GM12873 (cell line): ENCODE results near the gene MDM4.

Experiments
- TF ChIP-seq, protein P1 (sequence below): IDR thresholded peaks from 2 replicates; pipeline ENCODE4 v1.5.1; 2012; ENCODE audit warnings: low read depth, mild to moderate bottlenecking, moderate library complexity, low read length, control low read depth; ENCODE audit not compliant: insufficient read depth; ENCODE audit errors: missing control alignments

MDM4 gene

DNA sequence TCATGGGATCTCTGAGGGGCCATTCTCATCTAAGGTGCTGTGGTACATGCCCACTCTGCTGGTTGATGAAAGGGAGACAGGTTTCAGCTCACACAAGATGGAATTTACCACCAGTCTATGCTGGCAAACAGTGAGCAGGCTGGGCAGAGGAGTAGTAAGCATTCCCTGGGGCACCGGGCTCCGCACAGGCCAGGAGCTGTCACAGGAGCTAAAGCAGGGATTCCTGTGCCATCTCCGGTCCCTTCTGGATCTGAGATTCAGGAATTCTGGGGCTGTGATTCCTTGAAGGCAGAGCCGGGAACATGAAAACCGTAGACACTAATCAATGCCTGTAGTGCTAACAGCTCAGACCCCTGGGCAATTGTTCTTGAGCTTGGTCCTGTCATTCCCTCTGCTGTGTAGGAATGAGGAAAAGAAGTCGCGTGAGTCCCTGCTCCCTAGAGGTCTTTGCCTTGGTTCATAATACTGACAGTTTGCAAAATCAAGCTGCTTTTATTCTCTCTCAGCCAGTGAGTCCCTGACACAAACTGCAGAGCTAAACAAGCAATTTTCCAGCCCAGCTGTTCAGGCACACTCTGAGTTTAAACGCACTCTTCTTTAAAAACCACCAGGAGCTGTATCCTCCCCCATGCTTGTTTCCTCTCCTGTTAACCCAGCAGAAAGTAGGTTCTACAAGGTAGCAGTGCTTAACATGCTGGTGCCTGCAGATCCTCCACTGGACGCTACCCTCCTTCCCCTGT lies 52.5 kb downstream of the MDM4 start:
- TF ChIP-seq, protein P1, sequence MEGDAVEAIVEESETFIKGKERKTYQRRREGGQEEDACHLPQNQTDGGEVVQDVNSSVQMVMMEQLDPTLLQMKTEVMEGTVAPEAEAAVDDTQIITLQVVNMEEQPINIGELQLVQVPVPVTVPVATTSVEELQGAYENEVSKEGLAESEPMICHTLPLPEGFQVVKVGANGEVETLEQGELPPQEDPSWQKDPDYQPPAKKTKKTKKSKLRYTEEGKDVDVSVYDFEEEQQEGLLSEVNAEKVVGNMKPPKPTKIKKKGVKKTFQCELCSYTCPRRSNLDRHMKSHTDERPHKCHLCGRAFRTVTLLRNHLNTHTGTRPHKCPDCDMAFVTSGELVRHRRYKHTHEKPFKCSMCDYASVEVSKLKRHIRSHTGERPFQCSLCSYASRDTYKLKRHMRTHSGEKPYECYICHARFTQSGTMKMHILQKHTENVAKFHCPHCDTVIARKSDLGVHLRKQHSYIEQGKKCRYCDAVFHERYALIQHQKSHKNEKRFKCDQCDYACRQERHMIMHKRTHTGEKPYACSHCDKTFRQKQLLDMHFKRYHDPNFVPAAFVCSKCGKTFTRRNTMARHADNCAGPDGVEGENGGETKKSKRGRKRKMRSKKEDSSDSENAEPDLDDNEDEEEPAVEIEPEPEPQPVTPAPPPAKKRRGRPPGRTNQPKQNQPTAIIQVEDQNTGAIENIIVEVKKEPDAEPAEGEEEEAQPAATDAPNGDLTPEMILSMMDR: no peak

GRCh38 chr1:204569478-204569877 lies 53.3 kb downstream of the MDM4 start:
- TF ChIP-seq, protein P1: no peak

DNA sequence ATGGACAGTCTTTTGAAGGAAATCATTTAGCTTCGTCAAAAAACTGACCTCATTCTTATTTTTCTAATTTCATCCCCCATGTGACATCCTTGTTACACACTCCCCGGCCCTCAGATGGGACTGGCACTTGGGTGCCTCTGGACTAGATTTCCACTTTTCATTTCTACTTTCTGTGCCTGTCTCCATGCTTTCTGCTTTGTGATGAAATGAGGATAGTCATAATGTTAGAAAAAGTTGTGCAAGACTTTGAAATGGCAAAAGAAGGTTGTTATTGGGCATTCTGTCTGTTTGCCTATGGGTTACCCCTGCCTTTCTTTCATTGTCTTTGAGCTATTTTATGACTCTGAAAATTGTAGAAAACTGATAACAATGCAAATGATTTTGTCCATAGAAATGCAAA lies 54.9 kb downstream of the MDM4 start:
- TF ChIP-seq, protein P1: no peak

DNA sequence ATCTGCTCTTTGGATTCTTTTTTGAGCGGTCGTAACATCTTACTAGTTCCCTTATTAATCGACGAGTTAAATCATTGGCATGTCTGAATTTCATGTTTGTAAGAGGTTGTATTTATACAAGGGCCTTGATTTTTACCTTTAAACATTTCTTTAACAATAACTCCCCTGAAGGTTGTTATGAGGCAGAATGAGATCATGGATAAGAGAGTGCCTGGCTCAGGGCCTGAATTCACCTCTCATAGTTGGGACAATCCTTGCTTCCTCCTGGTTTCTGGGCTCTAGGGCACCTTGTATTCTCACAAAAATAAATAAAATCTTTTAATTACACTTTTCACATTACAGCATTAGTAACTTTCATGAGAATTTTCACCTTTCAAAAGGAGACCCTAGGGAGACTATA lies 55.4 kb downstream of the MDM4 start:
- TF ChIP-seq, protein P1: no peak

GRCh38 chr1:204572923-204573922 lies 57.0 kb downstream of the MDM4 start:
- TF ChIP-seq, protein P1: no peak

DNA sequence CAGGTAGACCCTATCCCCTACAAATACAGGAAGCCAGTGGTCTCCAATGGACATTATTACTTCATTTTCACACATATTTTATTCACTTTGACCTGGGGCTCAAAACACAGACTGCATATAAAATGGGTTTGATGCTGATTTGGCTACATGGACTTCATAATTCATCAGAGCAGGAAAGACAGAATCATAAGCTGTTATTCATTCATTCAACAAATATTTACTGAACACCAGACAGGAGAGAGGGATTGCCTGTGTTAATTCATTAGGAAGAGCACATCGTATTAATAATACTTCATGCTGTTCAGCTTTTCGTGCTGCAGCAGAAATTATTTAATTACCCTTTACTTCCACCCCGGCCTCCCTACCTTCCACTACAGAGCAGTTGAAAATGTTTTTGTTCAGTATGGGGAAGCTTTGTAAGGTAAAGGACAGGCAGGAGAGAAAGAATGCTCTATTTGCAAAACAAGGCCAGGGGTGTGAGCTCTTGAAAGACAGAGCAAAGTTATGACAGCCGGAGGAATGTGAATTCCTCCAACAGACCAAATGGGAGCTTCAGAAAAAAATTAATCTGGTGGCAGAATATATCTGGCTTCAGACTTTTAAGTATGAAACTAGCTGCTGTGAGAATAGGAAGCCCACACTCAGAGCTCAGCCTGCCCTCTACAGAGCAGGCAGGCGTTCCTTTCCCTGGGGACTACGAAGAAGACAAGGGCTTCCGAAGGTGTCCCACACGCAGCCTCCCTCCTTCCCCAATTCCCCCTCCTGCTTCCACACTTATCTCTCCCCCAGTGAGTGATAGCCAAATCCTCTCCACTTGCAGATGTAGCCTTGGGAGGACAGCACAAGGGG lies 58.0 kb downstream of the MDM4 start:
- TF ChIP-seq, protein P1: no peak
